Neural cell (in vitro differentiated cells): ENCODE measurements around the gene DDX41.

Experiments
- CTCF ChIP-seq: fragments of 450-650 bp; IDR thresholded peaks from 2 replicates; pipeline ENCODE4 v1.5.1; 2014; ENCODE audit warnings: antibody characterized with exemption, mild to moderate bottlenecking, moderate library complexity; ENCODE audit not compliant: poor library complexity, severe bottlenecking
- EP300 ChIP-seq: fragments of 450-650 bp; conservative IDR thresholded peaks from 2 replicates; pipeline ENCODE4 v1.6.1; 2014; ENCODE audit warnings: antibody characterized with exemption, mild to moderate bottlenecking, moderate library complexity; ENCODE audit not compliant: poor library complexity, severe bottlenecking
- EZH2 ChIP-seq: fragments of 200-600, 300-800 bp; shearing (Covaris generic), sonication (generic); IDR thresholded peaks from 2 replicates; pipeline ENCODE4 v1.6.1; 2014; ENCODE audit warnings: antibody characterized with exemption, low read length, borderline replicate concordance, mild to moderate bottlenecking; ENCODE audit not compliant: insufficient read depth, poor library complexity, severe bottlenecking
- MXI1 ChIP-seq: fragments of 450-650 bp; conservative IDR thresholded peaks from 2 replicates; pipeline ENCODE4 v1.6.1; 2014; ENCODE audit warnings: antibody characterized with exemption, mild to moderate bottlenecking; ENCODE audit not compliant: poor library complexity, severe bottlenecking
- POLR2AphosphoS5 ChIP-seq: IDR thresholded peaks from 2 replicates; pipeline ENCODE4 v1.6.1; 2012
- RAD21 ChIP-seq: fragments of 450-650 bp; conservative IDR thresholded peaks from 2 replicates; pipeline ENCODE4 v1.6.1; 2014; ENCODE audit warnings: antibody characterized with exemption, mild to moderate bottlenecking, moderate library complexity
- REST ChIP-seq: IDR thresholded peaks from 2 replicates; pipeline ENCODE4 v1.6.1; 2012; ENCODE audit warnings: borderline replicate concordance
- SMC3 ChIP-seq: fragments of 450-650 bp; conservative IDR thresholded peaks from 2 replicates; pipeline ENCODE4 v1.6.1; 2014; ENCODE audit warnings: antibody characterized with exemption, mild to moderate bottlenecking, moderate library complexity; ENCODE audit not compliant: poor library complexity
- TAF1 ChIP-seq: IDR thresholded peaks from 2 replicates; pipeline ENCODE4 v1.6.1; 2012; ENCODE audit warnings: low read depth

- TF ChIP-seq EZH2: no peak
- no peak for TF ChIP-seq RAD21
- no peak for TF ChIP-seq CTCF
- no peak for TF ChIP-seq POLR2AphosphoS5
- no peak for TF ChIP-seq SMC3
- TF ChIP-seq EP300: no peak
- TF ChIP-seq TAF1: no peak
- no peak for TF ChIP-seq REST
- TF ChIP-seq MXI1: no peak
These were observed 18.4 kb upstream of the DDX41 start for GRCh38 chr5:177535125-177535524.
